Measurements from ENCODE around the gene HRH1.
"Not testable (repeated sequence)": the region's sequence is repeated elsewhere in the genome, so short reads cannot be mapped to it uniquely, and the experiment has no call there.

The HRH1 gene

DNA sequence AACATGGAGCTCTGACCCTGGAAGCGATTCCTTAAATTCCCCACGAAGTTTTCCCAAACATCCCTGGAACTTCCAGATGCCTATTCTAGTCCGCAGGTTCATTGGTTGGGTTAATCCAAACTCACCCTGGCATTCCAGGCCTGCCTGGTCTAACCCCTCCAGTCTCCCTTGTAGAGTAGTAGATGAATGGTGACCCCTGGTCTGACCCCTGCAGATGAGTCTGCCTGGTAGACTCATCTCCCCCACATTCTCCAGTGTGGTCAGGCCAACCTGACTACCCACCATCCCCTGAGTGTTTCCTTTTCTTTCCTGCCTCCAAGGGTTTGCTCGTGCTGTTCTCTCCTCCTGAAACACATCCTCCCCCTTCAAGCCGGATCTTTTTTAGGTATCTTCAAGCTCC, 10.8 kb upstream of the HRH1 start:
- DNase-seq: no peak

DNA sequence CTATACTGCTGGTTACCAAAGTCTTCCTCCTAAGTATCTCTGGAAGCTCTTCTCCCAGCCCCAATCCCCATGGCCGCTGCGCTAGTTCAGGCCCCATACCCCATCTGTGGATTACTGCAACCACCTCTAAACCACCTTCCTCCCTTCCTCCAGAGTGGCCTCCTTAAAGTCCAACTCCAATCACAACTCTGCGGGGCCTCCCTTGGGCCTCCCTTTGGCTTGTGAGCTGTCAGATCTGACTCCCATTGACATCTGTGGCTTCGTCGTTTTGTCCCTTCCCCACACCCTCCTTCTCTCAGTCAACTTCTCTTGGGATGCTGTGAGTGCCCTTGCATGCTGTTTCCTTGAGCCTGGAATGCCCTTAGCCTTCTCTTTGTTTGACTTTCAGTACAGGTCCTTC, 9.3 kb upstream of the HRH1 start:
- no peak for DNase-seq

DNA sequence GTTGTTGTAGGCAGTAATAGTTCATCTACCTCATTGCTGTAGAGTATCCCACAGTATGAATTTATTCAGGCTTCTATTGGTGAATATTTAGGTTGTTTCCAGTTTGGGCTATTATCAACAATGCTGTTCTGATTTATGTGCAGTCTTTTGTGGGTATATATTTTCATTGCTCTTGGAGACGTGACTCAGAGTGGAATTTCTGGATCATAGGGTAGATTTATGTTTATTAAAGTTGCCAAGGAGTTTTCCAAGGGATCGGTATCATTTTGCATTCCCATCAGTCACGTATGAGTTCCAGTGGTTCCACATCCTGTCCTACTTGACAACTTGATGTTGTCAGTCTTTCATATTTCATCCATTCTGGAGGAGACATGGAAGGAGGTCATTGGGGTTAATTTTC, 8.4 kb upstream of the HRH1 start:
- DNase-seq: no peak

- DNase-seq: no peak
Measured at GRCh38 chr3:11146773-11147660, 7.3 kb upstream of the HRH1 start.

DNA sequence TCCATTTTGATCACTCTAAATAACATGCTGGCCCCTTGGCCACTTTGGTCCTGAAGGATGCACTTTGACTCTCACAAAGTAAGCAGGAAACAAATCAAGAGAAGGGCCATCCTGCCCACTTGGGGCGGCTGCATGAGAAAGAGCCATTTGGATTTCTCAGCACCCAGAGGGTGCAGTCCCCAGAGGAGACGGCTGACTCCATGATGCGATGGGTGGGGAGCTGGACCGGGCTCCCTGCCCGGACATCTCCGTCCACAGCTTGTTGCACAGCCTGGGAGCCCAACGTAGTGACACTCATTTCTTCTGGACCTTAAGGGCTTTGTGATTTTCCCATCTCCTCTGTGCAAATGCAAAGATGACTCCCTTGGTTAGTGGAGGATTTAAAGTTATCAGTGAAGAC, 4.0 kb upstream of the HRH1 start:
- no peak for DNase-seq

DNA sequence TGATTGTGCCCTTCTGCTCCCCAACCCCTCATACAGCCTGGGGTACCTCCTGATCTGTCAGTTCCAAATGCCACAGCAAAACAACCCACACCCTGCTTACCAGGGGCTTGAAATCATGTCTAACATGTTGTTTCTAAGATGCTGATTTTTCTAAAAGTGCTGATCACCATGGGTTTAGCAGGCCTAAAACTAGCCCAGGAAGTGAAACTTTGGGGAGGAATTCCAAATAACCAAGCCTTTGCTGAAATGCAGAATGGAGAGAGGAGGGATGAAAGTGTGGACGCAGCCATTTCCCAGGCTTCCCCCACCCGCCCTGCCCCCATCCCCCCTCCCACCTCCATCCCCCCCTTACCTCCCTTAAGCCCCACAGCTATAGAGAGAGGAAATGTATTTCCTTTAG, 2.0 kb upstream of the HRH1 start:
- no peak for DNase-seq

DNA sequence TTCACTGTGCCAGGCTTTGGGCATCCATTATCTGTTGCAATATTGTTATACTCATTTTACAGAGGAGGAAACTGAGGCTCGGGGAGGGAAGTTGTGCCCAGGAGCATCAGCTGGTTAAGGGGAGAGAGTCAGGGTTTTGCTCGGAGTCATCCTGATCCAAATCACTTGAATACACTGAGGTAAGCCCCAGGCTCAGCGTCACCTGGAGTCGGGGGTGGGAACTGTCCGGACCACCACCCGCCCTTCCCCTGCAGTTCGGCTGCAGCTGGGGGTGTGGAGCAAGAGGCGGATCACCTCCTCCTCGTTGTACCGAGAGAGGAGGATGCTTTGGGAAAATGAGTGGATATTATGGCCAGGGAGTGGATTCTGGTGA, 646 bp downstream of the HRH1 start:
- DNase-seq: no peak

- DNase-seq: no peak
Measured at GRCh38 chr3:11155341-11156025, 1.2 kb downstream of the HRH1 start.

DNA sequence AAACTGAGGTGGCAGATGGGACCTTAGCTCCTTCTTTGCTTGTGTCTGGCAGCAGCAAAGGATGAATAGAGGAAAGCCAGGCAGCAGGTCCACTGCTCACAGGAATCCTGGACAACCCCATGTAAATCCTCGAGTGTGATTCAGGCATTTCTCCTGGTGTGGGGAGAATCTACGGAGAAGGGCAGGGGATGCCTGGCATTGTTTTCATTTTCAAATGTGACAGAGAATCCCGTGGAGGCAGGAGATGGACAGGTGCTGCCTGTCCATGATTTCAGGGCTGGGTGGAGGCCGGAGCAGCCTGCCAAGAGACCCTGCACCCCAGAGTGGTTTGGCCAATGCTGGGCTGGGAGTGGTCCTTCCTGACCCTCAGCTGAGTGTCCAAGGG, 1.7 kb downstream of the HRH1 start:
- no peak for DNase-seq

GRCh38 chr3:11157421-11157820, 3.1 kb downstream of the HRH1 start:
- no peak for DNase-seq

GRCh38 chr3:11159421-11159904, 5.2 kb downstream of the HRH1 start:
- no peak for DNase-seq

- DNase-seq: no peak
Measured at GRCh38 chr3:11161666-11162065, 7.4 kb downstream of the HRH1 start.

- DNase-seq: no peak
Measured at GRCh38 chr3:11162401-11163345, 8.4 kb downstream of the HRH1 start.

GRCh38 chr3:11164607-11165006, 10.3 kb downstream of the HRH1 start:
- no peak for DNase-seq

DNA sequence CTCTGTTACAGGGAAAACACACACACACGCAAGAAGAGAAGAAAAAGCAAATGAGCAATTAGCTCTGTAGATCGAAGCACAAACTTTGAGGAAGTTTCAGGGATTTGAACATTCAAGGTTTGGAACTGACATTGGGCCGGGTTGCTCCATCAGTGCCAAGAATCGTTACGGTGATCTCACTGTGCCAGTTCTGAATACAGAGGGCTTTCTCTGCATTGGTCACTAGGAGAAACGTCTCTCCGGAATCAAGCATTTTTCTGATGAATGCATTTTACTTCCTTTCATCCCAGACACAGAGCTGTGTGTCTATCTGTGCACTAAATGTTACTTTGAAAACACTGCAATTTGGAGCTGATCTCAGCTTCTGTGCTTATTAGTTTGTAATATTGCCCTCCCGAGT, 11.2 kb downstream of the HRH1 start:
- no peak for DNase-seq

- DNase-seq: not testable (repeated sequence)
Measured at GRCh38 chr3:11166807-11167400, 12.6 kb downstream of the HRH1 start.

DNA sequence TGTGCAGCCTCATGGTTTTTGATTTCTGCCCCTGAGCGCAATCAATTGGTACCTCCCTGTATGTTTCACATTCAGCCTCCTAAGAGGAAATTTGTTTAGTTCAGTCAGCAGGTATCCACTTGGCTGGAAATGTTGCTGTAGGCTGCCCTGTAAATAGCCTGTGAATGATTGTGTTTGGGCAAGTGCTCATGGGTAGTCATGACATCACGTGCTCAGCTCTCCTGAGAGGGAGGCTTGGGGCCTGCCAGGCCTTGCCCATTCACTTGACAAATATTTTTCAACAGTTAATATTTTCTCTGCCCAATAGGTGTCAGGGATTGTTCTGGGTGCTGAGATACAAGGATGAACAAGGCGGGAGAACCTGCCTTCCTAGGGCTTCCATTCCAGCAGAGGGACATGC, 13.3 kb downstream of the HRH1 start:
- no peak for DNase-seq

- DNase-seq: no peak
Measured at GRCh38 chr3:11168406-11168805, 14.1 kb downstream of the HRH1 start.

- DNase-seq: no peak
Measured at GRCh38 chr3:11168881-11169805, 14.8 kb downstream of the HRH1 start.

- no peak for DNase-seq
Measured at GRCh38 chr3:11170052-11170770, 15.9 kb downstream of the HRH1 start.

All from cortex of kidney (tissue), 1 donor.